Nucleus accumbens (tissue), 56 donors: ENCODE results near the gene TNNC1.

Source experiments
- DNase-seq, 56 donors: peaks; one replicate each; lab custom pipeline; 2025; lab: John Stamatoyannopoulos, UW

TNNC1 gene

DNA sequence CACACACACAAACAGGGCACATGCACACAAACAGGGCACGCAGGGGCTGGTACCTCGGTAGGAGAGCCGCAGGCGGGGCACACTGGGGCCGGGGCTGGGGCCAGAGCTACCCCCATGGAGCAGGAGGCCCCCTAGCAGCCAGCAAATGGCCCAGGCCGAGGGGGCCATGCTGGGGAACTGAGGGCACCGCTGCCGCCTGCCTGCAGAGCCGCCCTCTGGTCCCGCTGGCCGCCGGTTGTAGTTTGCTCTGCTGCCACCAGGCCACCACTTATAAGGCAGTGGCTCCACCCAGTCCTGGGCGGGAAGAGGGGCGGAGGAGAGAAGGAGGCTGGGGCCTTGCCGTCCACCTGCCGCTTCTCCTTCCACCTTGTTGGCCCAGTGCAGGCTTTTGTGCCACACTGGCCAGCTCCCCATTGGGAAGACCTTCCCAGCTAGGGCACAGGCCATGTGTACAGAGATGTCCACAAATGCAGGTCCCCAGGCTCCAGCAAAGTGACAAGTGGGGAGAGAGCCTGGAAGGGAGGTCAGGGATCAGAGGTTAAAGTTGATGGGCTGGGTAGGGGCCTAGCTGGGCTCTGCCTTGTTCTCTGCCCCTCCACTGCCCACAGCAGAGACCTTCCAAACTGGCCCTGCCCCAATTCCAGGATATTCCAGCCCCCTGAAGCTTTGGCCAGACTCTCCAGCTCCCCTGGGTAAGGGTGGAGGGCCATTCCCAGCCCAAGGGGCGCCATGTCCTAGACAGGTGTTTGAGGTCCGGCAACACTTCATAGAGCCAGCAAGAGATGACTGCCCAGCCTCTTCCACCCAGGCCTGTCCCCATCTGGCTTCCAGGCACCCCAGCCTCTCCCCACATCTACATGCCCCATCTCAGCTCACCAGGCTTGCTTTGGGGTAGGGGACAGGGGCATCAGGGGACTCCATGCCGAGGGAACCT lies 8.7 kb downstream of the TNNC1 start, which contains the start of gene SEMA3G:
TSS of gene SEMA3G (minus strand) at position 244 of the 934 bp plus-strand sequence. CDS start at position 168, 76 bp downstream.
- DNase-seq: peak in 2 of 56 donors; percentile 11 to 21

DNA sequence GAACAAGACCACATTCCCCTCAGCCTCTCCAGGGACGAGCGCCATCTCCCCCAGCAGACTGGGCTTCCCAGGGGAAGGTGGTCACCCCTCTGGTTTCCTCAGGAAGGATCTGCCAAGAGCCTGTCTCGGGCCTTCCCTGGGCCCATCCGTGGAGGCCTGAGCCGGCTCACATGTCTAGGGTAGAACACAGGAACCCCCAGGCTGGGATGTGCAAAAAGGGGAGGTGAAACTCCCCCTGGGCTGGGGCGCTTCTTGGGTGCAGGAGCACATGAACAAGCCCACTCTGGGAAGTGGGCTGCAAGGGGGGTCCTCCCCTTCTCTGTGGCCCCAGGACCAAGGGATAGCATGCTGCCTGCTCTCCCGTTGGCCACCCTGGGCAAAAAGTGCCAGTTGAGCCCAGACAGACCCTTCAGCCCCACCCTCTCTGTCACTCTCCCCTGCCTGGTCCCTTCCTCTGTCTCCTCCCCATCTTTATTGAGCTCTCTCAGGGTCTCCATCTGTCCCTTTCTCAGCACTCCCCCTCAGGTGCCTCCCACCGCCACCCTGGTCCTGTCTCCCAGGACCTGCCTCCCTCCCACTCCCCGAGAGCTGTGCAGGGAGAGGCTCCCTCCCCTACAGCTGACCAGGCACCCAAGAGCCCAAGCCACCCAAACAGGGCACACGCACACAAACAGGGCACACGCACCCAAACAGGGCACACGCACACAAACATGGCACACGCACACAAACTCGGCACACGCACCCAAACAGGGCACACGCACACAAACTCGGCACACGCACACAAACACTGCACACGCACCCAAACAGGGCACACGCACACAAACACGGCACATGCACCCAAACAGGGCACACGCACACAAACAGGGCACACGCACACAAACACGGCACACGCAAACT lies 9.8 kb downstream of the TNNC1 start:
- no peak for DNase-seq

DNA sequence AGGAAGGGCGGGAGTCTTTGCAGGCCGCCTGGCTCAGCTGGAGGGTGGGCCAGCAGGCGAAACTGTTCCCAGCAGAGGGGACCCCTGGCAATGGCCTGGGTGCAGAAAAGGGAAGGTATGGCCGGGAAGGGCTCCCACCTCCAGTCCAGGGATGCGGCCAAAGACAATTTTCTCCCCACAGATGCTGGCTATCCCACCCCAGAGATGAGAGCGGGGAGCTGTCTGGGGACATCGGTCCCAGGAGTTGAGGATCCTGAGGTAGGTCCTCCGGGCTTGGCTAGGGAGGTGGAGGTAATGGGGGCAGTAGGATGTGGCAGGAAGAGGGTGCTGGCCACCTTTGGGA lies 10.6 kb downstream of the TNNC1 start:
- no peak for DNase-seq

DNA sequence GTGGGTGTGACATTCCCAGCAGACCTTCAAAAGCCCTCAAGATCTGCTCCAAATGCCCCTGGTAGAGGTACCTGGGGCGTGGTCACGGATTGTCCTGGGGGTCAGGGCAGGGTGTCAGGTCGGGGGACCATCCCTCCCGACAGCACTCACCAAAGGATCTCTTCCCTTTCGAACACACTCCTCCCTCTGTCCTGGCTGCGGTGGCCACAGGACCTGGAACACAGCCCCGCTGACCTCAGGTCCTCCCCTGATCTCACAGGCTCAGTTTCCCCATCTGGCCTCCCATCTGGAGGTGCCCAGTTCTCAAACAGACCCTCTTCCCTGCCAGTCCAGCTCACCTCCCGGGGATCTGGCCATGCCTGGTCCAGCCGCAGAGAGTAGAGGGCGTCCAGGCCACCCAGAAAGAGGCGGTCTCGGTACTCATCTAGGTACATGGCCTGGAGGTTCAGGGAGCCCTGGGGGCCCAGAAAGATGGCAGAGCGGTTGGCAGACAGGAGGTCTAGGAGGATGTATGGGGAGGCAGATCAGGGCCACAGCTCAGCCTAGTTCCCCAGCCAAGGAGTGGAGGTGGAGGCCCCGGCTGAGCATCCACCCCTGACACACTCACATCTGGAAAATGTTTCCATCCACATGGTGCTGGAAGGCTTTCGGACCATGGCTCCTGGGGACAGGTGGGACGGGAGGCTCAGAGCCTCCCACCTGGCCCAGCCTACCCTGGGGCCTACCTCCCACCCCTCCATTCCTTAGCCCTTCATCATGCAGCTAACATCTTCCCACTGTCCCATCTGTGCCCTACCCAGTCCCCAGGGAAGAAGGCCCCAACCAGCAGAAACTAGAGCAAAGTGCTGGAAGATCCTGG lies 11.2 kb downstream of the TNNC1 start:
- no peak for DNase-seq

DNA sequence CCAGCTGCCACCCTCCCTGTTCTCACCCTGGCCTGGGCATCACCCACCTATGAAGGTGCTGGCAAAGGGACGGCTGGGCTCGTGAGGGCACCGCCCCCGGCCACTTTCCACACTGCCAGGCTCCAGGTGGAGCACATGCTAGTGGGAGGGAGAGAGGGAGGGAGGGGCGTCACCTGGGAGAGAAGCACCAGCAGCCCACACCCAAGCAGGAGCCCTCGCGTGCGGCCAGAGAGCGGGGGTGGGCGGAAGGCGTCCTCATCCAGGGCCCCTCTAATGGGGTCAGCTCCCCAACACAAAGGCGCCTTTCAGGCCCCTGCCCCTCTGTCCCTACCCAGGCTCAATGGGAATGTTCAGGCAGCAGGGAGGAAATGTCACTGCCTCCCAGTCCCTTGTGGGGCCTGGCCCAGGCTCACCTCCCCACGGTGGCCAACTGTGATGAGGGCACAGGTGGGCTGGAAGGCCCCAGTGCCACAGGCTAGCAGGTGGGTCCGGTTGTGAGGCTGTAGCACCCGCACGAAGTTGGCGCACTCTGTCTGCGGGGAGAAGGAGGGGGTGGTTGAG lies 12.0 kb downstream of the TNNC1 start:
- no peak for DNase-seq

DNA sequence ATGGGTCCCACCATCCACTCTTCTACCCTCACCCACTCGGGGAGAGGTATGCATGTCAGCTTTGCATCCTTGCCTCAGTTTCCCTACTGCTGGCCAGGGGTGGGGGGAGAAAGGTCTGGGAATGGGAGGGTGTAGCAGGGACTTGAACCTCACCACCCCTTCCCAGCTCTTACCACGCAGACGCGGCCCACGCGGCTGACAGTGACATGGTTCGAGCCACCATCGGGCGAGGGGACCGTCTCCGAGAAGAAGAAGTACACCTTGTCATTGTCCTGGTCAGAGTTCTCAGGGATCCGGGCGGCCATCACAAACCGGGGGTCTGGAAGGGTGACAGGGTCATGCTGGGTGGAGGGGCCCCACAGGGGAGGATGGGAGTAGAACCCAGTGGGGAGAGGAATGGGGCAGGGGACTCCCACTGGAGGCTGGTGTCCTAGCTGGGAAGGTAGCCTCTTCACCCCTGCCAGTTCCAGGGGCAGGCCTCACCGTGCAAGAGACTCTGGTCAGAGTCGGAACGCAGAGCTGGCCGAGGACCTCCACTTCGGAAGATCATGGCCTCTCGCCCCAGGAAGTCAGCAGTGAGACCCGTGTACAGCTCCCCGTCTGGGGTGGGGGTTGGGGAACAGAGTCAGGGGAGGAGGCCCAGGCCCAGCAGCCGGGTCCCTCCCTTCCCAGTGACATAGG lies 12.6 kb downstream of the TNNC1 start:
- no peak for DNase-seq

DNA sequence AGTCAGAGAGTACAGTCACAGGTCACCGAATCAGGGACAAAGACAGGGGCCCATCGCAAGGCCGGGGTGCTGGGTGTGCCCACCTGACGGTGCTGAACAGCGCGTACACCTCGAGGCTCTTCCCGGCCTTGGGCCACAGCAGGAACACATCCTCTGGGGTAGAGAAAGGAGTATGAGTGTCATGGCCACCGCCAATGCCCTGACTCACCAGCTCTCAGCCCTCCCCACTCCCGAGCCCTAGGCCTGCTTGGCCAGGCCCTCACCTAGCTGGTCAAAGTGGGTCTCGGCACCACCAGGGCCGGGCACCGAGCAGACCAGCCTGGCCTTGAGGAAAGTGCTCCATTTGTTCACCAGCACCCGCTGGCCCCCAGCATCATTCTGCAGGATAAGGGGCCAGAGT lies 13.2 kb downstream of the TNNC1 start:
- DNase-seq: no peak

DNA sequence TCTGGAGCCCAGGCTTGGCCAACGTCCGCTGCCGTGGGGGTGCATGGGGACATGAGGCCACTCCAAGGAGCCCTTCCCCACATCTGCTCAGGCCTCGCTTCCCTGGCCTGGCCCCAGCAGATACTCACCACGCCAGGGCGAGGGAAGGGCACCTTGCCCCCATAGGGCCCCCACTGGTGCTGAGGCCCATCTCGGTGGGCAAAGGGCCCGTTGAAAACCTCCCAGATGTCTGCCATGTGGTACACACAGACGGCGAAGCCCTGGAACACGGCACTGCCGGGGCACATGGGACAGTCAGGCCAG lies 13.6 kb downstream of the TNNC1 start:
- no peak for DNase-seq

DNA sequence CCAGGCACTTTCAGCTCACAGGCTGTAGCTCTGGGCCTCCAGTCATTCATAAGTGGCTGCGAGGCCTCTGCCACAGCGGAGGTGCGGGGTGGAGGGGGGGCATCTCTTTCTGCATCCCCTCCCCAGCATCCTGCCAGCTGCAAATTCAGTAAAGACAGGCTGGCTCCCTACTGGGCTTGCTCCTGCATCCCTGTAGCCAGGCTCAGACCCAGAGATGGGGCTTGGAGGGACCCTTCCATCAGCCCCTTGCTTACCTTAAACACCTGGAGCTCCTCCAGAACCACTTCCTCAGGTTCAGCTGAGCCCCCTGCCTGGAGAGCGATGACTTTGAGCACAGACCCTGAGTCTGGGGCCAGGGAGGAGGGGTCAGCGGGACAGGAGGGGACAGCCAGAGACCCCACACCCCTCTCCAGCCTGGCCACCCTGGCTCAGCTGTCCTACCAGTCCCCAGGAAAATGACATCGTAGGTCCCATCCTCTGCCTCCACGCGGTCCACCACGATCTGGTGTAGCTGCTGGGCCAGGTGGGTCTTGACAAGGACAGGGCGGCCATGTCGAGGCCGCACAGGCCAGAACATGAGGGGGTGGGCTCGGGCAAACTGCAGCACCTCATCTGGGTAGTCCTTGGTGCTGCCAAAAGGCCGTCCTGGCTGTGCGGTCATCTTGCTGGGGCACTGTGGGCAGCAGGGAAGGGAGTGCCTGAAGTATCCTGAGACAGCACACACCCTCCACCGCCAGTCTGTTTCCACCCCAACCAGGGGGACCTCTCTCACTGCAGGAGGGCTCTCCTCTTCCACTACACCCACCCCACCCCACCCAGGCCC lies 14.2 kb downstream of the TNNC1 start:
- DNase-seq: no peak

DNA sequence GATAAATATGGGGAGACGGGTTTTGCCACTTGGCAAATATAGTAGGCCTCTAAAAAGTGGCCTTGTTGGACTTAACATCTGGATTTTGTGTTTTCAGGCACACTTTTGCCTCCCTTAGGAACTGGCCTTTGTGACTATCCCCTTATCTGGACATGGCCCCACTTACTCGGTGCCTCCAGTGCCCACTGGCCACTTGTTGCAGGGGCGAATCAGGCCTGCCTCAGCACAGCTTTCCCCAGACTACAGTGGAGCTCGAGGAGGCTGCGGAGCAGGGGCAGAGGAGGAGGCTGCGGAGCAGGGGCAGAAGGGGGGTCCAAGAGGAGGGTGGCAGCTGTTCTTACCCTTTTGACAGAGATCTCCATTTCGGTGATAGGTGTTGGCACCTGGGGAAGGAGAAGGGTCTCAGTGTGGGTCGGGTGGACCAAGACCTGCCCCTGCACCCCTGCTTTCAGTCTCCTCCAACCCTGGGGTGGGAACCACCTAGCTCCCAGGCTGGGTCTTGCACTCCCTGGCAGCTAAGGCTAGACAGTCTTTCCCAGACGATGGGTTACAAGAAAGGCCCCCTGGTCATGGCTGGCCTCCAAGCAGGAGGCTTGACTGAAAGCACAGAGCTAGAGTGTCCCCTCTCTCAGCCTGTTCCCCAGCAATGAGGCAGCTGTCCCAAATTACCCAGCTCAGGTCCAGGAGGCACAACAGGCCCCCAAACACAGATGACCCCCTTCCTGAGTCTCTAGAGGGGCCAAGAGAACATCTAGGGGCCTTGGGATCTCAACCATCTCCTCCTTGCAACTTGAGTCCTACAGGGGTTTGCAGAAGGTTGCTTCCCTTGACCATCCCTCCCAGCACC lies 15.0 kb downstream of the TNNC1 start:
- no peak for DNase-seq

DNA sequence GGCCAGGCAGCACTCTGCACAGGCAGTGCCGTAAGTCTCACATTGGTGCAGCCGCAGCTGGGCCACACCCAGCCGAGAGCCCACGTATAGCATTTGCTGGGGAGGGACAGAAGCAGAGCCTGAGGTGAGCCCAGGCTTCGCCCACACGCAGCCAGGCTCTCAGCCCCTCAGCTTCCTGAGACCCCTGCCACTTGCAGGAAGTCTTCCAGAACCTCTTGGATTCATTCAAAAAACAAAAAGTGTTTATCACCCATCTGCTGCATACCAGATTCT lies 15.8 kb downstream of the TNNC1 start:
- no peak for DNase-seq

DNA sequence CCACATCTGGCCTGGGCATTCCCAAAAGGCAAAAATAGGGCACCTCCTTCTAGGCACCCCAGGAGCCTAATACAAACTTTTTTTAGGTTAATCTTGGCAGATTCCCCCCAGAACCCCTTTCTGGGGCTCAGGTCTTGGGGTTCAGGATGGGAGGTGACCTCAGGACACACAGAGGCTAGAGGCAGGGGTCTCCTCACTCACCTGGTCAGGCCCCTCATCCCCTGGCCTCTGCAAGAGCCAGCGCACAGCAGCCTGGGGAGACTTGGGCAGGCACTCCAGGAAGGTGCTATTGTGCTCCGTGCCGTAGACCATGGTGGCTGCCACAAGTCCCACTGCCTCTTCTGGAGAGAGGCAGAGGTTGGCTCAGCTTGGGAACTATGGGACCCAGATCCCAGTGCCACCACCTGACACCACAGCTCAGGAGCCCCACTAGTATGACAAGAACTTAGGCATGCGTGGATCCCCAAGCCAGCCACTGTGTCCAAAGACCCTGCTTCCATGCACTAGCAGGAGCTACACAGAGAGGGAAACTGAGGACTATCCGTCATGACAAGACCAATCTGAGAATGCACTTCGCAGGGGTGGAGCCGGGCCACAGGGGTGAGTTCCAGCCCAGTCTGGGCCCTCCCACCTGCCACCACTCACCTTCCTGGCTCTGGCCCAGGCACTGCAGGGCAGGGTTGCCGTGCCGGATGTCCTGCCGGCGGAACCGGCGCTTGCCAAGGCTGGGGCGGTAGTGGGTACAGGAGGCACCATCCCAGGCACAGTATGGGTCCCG lies 16.3 kb downstream of the TNNC1 start:
- no peak for DNase-seq

DNA sequence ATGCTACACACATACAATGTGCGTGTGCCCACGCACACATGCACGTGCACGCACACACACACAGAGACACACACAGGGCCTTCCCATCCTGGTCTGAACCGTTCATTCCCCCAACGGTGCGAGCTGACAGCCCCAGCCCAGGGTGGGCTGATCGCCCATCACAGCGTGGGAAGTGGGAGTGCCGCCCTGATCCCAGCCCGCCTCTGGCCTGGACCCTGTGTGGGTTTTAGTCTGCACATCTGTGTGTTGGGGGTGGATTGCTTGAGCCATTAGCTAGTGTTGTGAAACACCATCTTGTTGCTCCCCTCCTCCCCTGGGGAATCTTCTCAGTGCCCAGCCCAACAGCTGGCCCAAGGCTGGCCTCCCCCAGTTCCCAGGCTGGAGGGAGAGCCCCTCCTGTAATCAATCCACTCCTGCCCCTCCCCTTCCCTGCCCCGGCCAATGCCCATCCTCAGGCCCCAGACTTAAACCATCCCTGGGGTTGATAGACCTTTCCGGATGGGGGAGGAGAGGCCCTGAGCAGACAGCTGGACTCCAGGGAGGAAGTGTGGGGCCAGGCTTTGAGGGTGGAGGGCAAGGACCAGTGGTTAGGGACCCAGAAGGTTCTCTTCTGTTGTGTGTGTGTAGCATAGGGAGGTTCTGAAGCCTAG lies 17.2 kb downstream of the TNNC1 start:
- DNase-seq: no peak

DNA sequence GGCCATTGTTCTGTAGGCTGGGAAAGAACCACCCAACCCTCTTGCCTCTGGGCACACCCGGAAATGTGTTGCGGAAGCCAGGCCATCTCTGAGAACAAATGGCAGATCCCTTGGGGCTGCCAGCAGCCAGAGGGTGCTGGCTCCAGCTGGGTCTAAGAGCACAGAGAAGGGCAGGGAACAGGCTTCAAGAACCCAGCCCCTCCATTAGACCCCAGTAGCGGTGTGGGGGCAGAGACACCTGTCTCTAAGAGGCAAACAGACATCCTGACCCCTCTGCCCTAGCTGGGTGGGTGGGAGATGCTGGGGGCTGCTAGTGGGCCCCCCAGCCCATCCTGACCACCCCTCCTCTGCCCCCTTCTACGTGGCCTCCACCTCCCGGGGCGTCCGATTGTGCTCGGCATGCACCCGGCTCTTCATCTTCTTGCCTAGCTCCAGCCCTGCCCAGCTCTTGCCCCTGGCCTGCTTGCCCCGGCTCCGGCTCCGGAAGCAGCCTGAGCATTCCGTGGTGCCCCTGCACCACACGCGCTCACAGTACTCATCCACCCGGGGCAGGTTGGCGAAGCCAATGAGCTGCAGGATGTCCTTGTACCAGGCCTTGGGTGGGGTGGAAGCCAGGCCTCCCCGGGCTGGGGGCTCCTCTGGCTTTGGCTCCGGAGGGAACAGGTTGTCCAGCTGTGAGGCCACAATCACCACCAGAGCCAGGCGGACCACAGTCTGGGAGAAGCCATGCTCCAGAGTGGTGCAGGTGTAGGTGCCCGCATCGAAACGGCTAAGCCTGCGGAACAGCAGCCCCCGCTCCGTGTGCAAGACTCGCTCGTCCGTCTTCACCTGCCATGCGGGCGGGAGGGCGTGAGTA lies 18.4 kb downstream of the TNNC1 start:
- DNase-seq: no peak

DNA sequence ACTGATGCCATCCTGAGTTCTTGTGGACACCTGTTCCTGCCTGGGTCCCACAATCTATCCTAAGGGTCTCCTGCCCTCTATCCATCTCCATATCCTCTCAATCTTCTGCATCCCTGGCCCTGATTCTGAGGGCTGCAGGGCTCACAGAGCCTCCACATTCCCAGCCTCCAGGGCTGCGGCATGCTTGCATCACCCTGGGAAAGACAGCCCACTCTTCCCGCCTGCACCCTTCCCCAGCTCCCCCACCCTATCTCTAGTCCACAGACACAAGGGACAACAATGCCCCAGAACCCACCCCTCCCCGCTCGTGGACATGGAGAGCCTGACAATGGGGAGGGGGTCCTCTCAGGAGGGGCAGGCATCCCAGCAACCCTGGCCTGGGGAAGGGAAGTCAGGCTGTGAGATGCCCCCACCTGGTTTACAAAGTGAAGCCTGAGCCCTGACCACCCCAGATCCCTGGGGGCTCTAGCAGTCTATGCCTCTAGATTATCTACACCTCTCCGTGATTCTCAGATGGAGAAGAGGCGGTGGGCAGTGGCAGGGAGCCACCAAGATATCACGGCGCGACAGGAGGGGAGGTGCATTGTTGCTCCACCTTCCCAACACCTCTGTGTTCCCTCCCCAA lies 19.2 kb downstream of the TNNC1 start:
- no peak for DNase-seq
